Vagina (tissue), 2 donors: ENCODE data around the gene GALNTL6.

Experiments
- POLR2A ChIP-seq, 2 donors: fragments of 450-650 bp; IDR thresholded peaks; one replicate each; pipeline ENCODE4 v1.6.1; 2017; ENCODE audit warnings: antibody characterized with exemption in 2 of 2, mild to moderate bottlenecking in 2 of 2, moderate library complexity in 2 of 2
- POLR2AphosphoS5 ChIP-seq, 2 donors: sonication (generic); formaldehyde crosslinking; IDR thresholded peaks; one replicate each; pipeline ENCODE4 v1.9.0; 2017; ENCODE audit warnings: antibody characterized with exemption in 2 of 2, mild to moderate bottlenecking in 2 of 2, low read depth in 1 of 2; ENCODE audit not compliant: insufficient read depth in 1 of 2
- TF ChIP-seq, protein P1 (sequence below), 3 experiments: fragments of 450-650 bp in 2 of 3; fragments of 200-600 bp in 1 of 3; sonication (generic) in 1 of 3; IDR thresholded peaks; one replicate each; pipeline ENCODE4 v1.5.1; 2017 to 2019; ENCODE audit warnings: antibody characterized with exemption in 3 of 3, mild to moderate bottlenecking in 2 of 3, moderate library complexity in 2 of 3

GRCh38 chr4:171765514-171765913, 47.7 kb upstream of the GALNTL6 start:
- TF ChIP-seq POLR2A (IDR thresholded peaks at IDR 0.05), result no peak
- TF ChIP-seq, protein P1, sequence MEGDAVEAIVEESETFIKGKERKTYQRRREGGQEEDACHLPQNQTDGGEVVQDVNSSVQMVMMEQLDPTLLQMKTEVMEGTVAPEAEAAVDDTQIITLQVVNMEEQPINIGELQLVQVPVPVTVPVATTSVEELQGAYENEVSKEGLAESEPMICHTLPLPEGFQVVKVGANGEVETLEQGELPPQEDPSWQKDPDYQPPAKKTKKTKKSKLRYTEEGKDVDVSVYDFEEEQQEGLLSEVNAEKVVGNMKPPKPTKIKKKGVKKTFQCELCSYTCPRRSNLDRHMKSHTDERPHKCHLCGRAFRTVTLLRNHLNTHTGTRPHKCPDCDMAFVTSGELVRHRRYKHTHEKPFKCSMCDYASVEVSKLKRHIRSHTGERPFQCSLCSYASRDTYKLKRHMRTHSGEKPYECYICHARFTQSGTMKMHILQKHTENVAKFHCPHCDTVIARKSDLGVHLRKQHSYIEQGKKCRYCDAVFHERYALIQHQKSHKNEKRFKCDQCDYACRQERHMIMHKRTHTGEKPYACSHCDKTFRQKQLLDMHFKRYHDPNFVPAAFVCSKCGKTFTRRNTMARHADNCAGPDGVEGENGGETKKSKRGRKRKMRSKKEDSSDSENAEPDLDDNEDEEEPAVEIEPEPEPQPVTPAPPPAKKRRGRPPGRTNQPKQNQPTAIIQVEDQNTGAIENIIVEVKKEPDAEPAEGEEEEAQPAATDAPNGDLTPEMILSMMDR (IDR thresholded peaks at IDR 0.05), result no peak
- no peak for TF ChIP-seq POLR2AphosphoS5 (IDR thresholded peaks at IDR 0.05; ENCODE audit: insufficient read depth in 1 of 2, low read depth in 1 of 2)
